Mammary epithelial cell (primary cell): Measurements from ENCODE around the gene TNFRSF13B.

ENCODE experiments used
- CTCF ChIP-seq, 2 donors: IDR thresholded peaks in 1 of 2; conservative IDR thresholded peaks in 1 of 2; 2 replicates each; pipeline ENCODE4 v1.5.1; 2011 to 2012; ENCODE audit warnings: inconsistent platforms in 2 of 2, low read length in 2 of 2, mild to moderate bottlenecking in 2 of 2, control low read depth in 1 of 2, low read depth in 1 of 2; ENCODE audit not compliant: insufficient read depth in 1 of 2; ENCODE audit errors: extremely low read depth in 1 of 2
- EZH2 ChIP-seq: IDR thresholded peaks from 2 replicates; pipeline ENCODE4 v1.6.1; 2012; ENCODE audit warnings: low read length, inconsistent platforms, borderline replicate concordance

- TF ChIP-seq CTCF (conservative IDR thresholded peaks at IDR 0.05 in 1 of 2, IDR thresholded peaks at IDR 0.05 in 1 of 2; ENCODE audit: extremely low read depth in 1 of 2, insufficient read depth in 1 of 2, low read depth in 1 of 2, low read length in 2 of 2) = no peak
- TF ChIP-seq EZH2 = no peak
Observed at GRCh38 chr17:16950488-16950887, 21.4 kb downstream of the TNFRSF13B start.
